OCI-LY7 (cell line): Measurements from ENCODE around the gene CABLES1. TPM values are rescaled to one million over a fixed set of nuclear protein-coding genes. Genes with fewer than 3 reads are reported as not detected.

ENCODE experiments used
- BruUV-seq: library from RNA; stranded (reverse); fragments of 400-500 nt; replicated peaks from 2 replicates; lab custom pipeline; 2021; lab: Mats Ljungman, UMichigan
- CTCF ChIA-PET: fragments of 300-600 bp; sonication (Branson Sonifier 250); formaldehyde crosslinking; loops from one replicate; lab custom pipeline; 2022; ENCODE audit warnings: antibody characterized with exemption; ENCODE audit not compliant: unreplicated experiment; lab: Charles Lee
- POLR2A ChIA-PET: fragments of 300-600 bp; sonication (Branson Sonifier 250); formaldehyde crosslinking; loops from one replicate; lab custom pipeline; 2022; ENCODE audit warnings: antibody characterized with exemption; lab: Charles Lee
- DNase-seq: peaks from one replicate; pipeline ENCODE4 v3.0.0-alpha.2; 2015; ENCODE audit warnings: low spot score
- H2AFZ ChIP-seq: fragments of 200-600 bp; sonication (generic), shearing (Covaris generic); 2 replicates; pipeline ENCODE4 v1.6.1; 2014; ENCODE audit warnings: mild to moderate bottlenecking, antibody characterized with exemption, low read length, moderate library complexity
- H3K27ac ChIP-seq: fragments of 200-600 bp; sonication (generic); 2 replicates; pipeline ENCODE4 v1.5.1; 2014; ENCODE audit warnings: mixed run types, low read depth, mild to moderate bottlenecking, moderate library complexity, low read length, inconsistent platforms; ENCODE audit not compliant: poor library complexity, severe bottlenecking
- H3K36me3 ChIP-seq: fragments of 200-600 bp; sonication (generic); 2 replicates; pipeline ENCODE4 v1.6.1; 2014; ENCODE audit warnings: mild to moderate bottlenecking, antibody characterized with exemption, low read length, moderate library complexity, mixed read lengths; ENCODE audit not compliant: insufficient read depth
- H3K4me1 ChIP-seq: fragments of 200-600 bp; sonication (generic); 2 replicates; pipeline ENCODE4 v1.5.1; 2014; ENCODE audit warnings: mild to moderate bottlenecking, low read length; ENCODE audit not compliant: insufficient read depth, poor library complexity, severe bottlenecking
- H3K4me2 ChIP-seq: fragments of 200-600 bp; sonication (generic); 2 replicates; pipeline ENCODE4 v1.6.1; 2014; ENCODE audit warnings: mild to moderate bottlenecking, low read length
- H3K4me3 ChIP-seq: fragments of 200-600 bp; sonication (generic); 2 replicates; pipeline ENCODE4 v1.5.1; 2014; ENCODE audit warnings: mild to moderate bottlenecking, low read depth, low read length; ENCODE audit not compliant: poor library complexity, severe bottlenecking
- H3K79me2 ChIP-seq: fragments of 200-600 bp; sonication (generic); 2 replicates; pipeline ENCODE4 v1.6.1; 2016; ENCODE audit warnings: low read depth, mild to moderate bottlenecking, low read length, moderate library complexity, mixed read lengths; ENCODE audit not compliant: insufficient read depth
- H3K9me2 ChIP-seq: fragments of 200-600 bp; sonication (generic); 2 replicates; pipeline ENCODE4 v1.6.1; 2016; ENCODE audit warnings: mild to moderate bottlenecking, low read length, mixed read lengths; ENCODE audit not compliant: insufficient read depth
- H3K9me3 ChIP-seq: fragments of 200-600 bp; sonication (generic); 2 replicates; pipeline ENCODE4 v1.6.1; 2014; ENCODE audit warnings: mild to moderate bottlenecking, mixed run types, low read length, mixed read lengths
- H4K20me1 ChIP-seq: fragments of 200-600 bp; sonication (generic); 2 replicates; pipeline ENCODE4 v1.6.1; 2014; ENCODE audit warnings: mild to moderate bottlenecking, antibody characterized with exemption, low read length, moderate library complexity, mixed read lengths; ENCODE audit not compliant: insufficient read depth
- EZH2phosphoT487 ChIP-seq: fragments of 200-600 bp; sonication (generic); IDR thresholded peaks from 2 replicates; pipeline ENCODE4 v1.6.1; 2018; ENCODE audit warnings: low read depth, borderline replicate concordance, mild to moderate bottlenecking, mixed run types, antibody characterized with exemption, low read length, moderate library complexity, mixed read lengths
- intact Hi-C: fragments of 100-400 bp; cut with micrococcal nuclease; formaldehyde crosslinking; loops from one replicate; pipeline ENCODE4 v1.10.0; 2022; ENCODE audit not compliant: unreplicated experiment
- total RNA-seq, 2 experiments: library from RNA; depleted of rRNA in 1 of 2; stranded (reverse); fragments of >200 nt in 1 of 2; shearing (Covaris generic) in 1 of 2; gene quantifications; 2 replicates each; pipeline ENCODE4 v1.2.3, GENCODE V29; 2014 to 2022
- TF ChIP-seq, protein P1 (sequence below): fragments of 200-600 bp; sonication (generic); conservative IDR thresholded peaks from 2 replicates; pipeline ENCODE4 v1.5.1; 2014; ENCODE audit warnings: mild to moderate bottlenecking, antibody characterized with exemption, low read length, moderate library complexity, mixed read lengths

Gene CABLES1
- total RNA-seq, 2 experiments from 2014 or later, result 20.6 to 28.7 TPM

DNA sequence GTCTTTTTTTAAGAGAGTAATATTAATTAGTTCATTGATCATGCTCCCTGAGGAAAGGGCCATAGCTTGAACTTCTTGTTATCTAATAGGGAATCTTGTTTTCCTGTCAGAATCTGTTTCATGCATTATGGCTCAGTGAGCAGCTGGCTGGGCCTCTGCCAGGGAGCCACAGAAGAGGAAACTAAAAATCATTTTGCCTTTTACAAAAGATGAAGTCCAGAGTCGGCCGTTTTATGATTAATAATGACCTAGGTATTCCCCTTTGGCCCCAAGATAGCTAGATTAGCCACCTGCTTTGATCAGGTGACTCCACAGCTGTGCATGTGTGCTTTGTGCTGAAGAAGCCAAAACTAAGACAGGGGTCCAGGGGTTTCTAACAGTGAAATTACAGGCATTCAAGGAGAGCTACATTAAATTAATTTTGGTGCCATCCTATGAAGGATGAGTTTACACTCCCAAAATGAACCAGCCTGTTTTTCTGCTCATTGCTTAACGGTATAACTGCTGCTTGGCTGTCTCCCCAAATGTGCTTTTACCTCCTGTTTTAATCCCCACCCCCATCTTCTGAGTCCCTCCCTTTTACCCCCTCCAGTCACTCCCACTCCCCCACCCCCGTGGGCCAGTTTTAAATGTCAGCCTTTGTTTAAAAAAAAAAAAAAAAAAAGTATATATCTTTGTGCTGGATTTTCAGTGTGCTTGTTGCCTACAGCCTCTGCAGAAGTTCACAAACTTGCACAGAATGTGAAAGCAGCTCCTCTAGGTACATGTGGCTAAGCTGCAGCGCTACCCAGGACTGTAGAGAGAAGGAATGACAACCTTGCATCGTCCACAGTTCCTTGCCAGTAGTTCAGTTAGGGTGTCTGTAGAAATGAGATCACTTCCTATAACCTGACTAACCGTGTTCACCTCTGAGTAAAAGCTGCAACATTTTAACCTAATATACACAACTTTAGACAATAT lies 93.1 kb downstream of the CABLES1 start:
- POLR2A ChIA-PET, result interaction anchor here (0.6 to 8.0 kb wide), 17 partner anchors 9 to 1527 kb away, joined by 3 to 163 read pairs (median 4); partner anchors contain the start of gene CABLES1
- BruUV-seq, result no TSS peak
- H3K79me2 ChIP-seq, result no peaks in the 10 kb centered on the region

GRCh38 chr18:23229472-23229871 lies 94.2 kb downstream of the CABLES1 start:
- Histone ChIP-seq H3K4me2 (peak overlapping the region; percentile 78), H4K20me1 (no peaks in the 10 kb centered on the region), H2AFZ (no peak overlapping the region), H3K4me1 (peaks cover 87% of the 10 kb centered on the region), H3K4me3 (peak overlapping the region; percentile 50), H3K36me3 (peaks cover 19% of the 10 kb centered on the region), H3K9me2 (no peaks in the 10 kb centered on the region), H3K27ac (peak overlapping the region; percentile 100), H3K9me3 (no peaks in the 10 kb centered on the region), H3K79me2 (no peaks in the 10 kb centered on the region)
- no TSS peak for BruUV-seq
- POLR2A ChIA-PET, result interaction anchor here (0.6 to 8.0 kb wide), 8 partner anchors 10 to 164 kb away, joined by 3 to 163 read pairs (median 4); partner anchors contain the start of gene CABLES1
- CTCF ChIA-PET, result interaction anchor here (0.9 kb wide), 1 partner anchor 12 kb away, joined by 3 read pairs; no protein-coding TSS in a partner anchor
- no peak for DNase-seq
- intact Hi-C loops, result loop anchor here (2.0 to 5.0 kb wide), 2 partner anchors 129 to 297 kb away; partner anchors contain the start of gene RBBP8
- TF ChIP-seq EZH2phosphoT487, result no peak
- TF ChIP-seq, protein P1, sequence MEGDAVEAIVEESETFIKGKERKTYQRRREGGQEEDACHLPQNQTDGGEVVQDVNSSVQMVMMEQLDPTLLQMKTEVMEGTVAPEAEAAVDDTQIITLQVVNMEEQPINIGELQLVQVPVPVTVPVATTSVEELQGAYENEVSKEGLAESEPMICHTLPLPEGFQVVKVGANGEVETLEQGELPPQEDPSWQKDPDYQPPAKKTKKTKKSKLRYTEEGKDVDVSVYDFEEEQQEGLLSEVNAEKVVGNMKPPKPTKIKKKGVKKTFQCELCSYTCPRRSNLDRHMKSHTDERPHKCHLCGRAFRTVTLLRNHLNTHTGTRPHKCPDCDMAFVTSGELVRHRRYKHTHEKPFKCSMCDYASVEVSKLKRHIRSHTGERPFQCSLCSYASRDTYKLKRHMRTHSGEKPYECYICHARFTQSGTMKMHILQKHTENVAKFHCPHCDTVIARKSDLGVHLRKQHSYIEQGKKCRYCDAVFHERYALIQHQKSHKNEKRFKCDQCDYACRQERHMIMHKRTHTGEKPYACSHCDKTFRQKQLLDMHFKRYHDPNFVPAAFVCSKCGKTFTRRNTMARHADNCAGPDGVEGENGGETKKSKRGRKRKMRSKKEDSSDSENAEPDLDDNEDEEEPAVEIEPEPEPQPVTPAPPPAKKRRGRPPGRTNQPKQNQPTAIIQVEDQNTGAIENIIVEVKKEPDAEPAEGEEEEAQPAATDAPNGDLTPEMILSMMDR, result no peak

More for the DNA sequence above, 93.1 kb downstream of the CABLES1 start:
- CTCF ChIA-PET, result interaction anchor here (0.7 to 1.6 kb wide), 7 partner anchors 8 to 96 kb away, joined by 3 to 7 read pairs (median 4); no protein-coding TSS in a partner anchor
- peak overlapping the region; percentile 78 for H3K4me2 ChIP-seq
- H2AFZ ChIP-seq, result 0 out of 2 replicates have a peak overlapping the region, but pooled peaks have one; percentile 4
- peak overlapping the region; percentile 100 for H3K27ac ChIP-seq
- H3K36me3 ChIP-seq, result peaks cover 10% of the 10 kb centered on the region
- no peaks in the 10 kb centered on the region for H3K9me3 ChIP-seq
- no peaks in the 10 kb centered on the region for H3K9me2 ChIP-seq
- H3K4me3 ChIP-seq, result peak overlapping the region; percentile 50
- intact Hi-C loops, result loop anchor here (1.0 to 5.0 kb wide), 4 partner anchors 14 to 296 kb away; partner anchors contain the start of gene RBBP8
- H4K20me1 ChIP-seq, result no peaks in the 10 kb centered on the region
- DNase-seq, result peak; percentile 97
- no peak for TF ChIP-seq EZH2phosphoT487
- TF ChIP-seq, protein P1, result no peak
- H3K4me1 ChIP-seq, result peaks cover 95% of the 10 kb centered on the region
